SK-N-SH treated with all-trans-retinoic acid at 6 μM for 48 hours (cell line): Measurements from ENCODE around the gene CELF1.

ENCODE experiments used
- ISL1 ChIP-seq: fragments of 250-450 bp; sonication (Bioruptor Pico); IDR thresholded peaks from 2 replicates; pipeline ENCODE4 v2.1.2; 2022; ENCODE audit warnings: mild to moderate bottlenecking, moderate library complexity
- OSR1 ChIP-seq: fragments of 250-450 bp; sonication (Bioruptor Pico); IDR thresholded peaks from 2 replicates; pipeline ENCODE4 v1.8.0; 2022; ENCODE audit warnings: moderate library complexity, mild to moderate bottlenecking, inconsistent platforms
- ZC3H10 ChIP-seq: fragments of 250-450 bp; sonication (Bioruptor Pico); IDR thresholded peaks from 2 replicates; pipeline ENCODE4 v1.5.1; 2021; ENCODE audit warnings: mild to moderate bottlenecking, moderate library complexity
- ZFP3 ChIP-seq: fragments of 250-450 bp; sonication (Bioruptor Pico); IDR thresholded peaks from 2 replicates; pipeline ENCODE4 v1.5.0; 2020; ENCODE audit warnings: mild to moderate bottlenecking, moderate library complexity

DNA sequence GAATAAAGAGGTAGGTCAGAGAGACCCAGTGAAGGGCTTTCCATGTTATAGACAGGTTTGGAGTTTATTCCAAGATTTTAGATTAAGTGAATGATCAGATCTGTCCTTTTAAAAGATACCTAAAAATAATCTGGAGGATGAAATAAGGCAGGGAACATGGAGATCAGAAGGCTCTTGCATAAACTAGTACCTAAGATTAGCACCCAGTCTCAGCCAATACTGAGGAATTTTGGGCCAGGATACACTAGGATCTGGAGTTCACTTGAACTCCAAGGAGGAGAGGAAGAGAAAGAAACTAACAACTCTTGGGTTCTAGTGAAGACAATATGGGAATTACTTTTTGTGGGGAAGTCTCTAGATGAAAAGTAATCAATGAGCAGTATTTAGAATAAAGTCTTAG lies 56.1 kb downstream of the CELF1 start:
- TF ChIP-seq ISL1 (CRISPR knock-in tag) (no peak), ZC3H10 (CRISPR knock-in tag) (no peak), ZFP3 (no peak), OSR1 (no peak)
